Type B pancreatic cell (in vitro differentiated cells): ENCODE measurements around the gene PTPA. TPM values are rescaled to one million over a fixed set of nuclear protein-coding genes. Genes with fewer than 3 reads are reported as not detected.
A peak's percentile ranks its signal among the peaks of the same experiment; 100 is the strongest.

Experiments
- DNase-seq: peaks from one replicate; pipeline ENCODE4 v3.0.0; 2021; ENCODE audit warnings: mixed read lengths; ENCODE audit not compliant: unreplicated experiment; ENCODE audit errors: extremely low spot score
- H3K27ac Mint-ChIP-seq: 2 replicates; pipeline ENCODE4 v1.8.0; 2021; ENCODE audit warnings: mild to moderate bottlenecking, mixed read lengths
- H3K27me3 Mint-ChIP-seq: 2 replicates; pipeline ENCODE4 v1.8.0; 2021; ENCODE audit warnings: mixed read lengths
- H3K36me3 Mint-ChIP-seq: 2 replicates; pipeline ENCODE4 v1.8.0; 2021; ENCODE audit warnings: mixed read lengths
- H3K4me1 Mint-ChIP-seq: one replicate; pipeline ENCODE4 v1.8.0; 2021; ENCODE audit warnings: mixed read lengths; ENCODE audit not compliant: unreplicated experiment
- H3K4me3 Mint-ChIP-seq: 2 replicates; pipeline ENCODE4 v1.8.0; 2021; ENCODE audit warnings: mild to moderate bottlenecking, mixed read lengths
- H3K9me3 Mint-ChIP-seq: 2 replicates; pipeline ENCODE4 v1.8.0; 2021; ENCODE audit warnings: mixed read lengths
- total RNA-seq: library from RNA; stranded (reverse); gene quantifications from 2 replicates; pipeline ENCODE4 v1.2.1, GENCODE V29; 2021; ENCODE audit warnings: low replicate concordance
- TF ChIP-seq, protein P1 (sequence below): fragments of 200-600 bp; sonication (generic); conservative IDR thresholded peaks from 2 replicates; pipeline ENCODE4 v1.5.0; 2021; ENCODE audit warnings: antibody characterized with exemption, mild to moderate bottlenecking

PTPA gene
- total RNA-seq, 1 donor from 2014 or later, result 102 TPM

DNA sequence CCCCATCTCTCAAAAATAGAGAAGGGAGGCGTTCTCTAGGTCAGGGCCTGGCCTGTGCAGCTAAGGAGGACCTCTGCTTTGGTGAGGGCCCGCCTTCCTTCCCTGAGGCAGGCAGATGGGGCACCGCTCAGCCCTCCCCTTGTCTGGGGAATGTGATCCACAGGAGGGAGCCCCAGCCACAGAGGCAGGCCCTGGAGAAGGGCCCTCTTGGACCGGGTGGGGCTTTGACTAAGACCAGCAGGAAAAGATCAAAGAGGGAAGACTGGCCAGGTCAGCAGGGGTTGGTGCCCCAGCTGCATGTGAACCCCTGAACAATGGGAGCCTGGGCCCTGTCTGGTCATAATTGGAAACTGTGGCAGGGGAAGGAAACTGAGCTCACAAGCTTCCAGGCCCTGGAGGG lies 21.9 kb downstream of the PTPA start:
- DNase-seq, result no peak

GRCh38 chr9:129135476-129135875 lies 24.3 kb downstream of the PTPA start:
- TF ChIP-seq, protein P1, sequence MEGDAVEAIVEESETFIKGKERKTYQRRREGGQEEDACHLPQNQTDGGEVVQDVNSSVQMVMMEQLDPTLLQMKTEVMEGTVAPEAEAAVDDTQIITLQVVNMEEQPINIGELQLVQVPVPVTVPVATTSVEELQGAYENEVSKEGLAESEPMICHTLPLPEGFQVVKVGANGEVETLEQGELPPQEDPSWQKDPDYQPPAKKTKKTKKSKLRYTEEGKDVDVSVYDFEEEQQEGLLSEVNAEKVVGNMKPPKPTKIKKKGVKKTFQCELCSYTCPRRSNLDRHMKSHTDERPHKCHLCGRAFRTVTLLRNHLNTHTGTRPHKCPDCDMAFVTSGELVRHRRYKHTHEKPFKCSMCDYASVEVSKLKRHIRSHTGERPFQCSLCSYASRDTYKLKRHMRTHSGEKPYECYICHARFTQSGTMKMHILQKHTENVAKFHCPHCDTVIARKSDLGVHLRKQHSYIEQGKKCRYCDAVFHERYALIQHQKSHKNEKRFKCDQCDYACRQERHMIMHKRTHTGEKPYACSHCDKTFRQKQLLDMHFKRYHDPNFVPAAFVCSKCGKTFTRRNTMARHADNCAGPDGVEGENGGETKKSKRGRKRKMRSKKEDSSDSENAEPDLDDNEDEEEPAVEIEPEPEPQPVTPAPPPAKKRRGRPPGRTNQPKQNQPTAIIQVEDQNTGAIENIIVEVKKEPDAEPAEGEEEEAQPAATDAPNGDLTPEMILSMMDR, result no peak
- peaks cover 35% of the 10 kb centered on the region for H3K4me1 Mint-ChIP-seq
- peaks cover 20% of the 10 kb centered on the region for H3K36me3 Mint-ChIP-seq
- peak overlapping the region; percentile 26 for H3K27ac Mint-ChIP-seq
- no peak overlapping the region for H3K4me3 Mint-ChIP-seq
- no peaks in the 10 kb centered on the region for H3K9me3 Mint-ChIP-seq
- no peaks in the 10 kb centered on the region for H3K27me3 Mint-ChIP-seq
- DNase-seq, result no peak

More for the DNA sequence above, 21.9 kb downstream of the PTPA start:
- TF ChIP-seq, protein P1, result no peak
- H3K27ac Mint-ChIP-seq, result no peak overlapping the region
- H3K27me3 Mint-ChIP-seq, result no peaks in the 10 kb centered on the region
- H3K9me3 Mint-ChIP-seq, result no peaks in the 10 kb centered on the region
- H3K36me3 Mint-ChIP-seq, result peaks cover 25% of the 10 kb centered on the region
- peaks cover 21% of the 10 kb centered on the region for H3K4me1 Mint-ChIP-seq
- H3K4me3 Mint-ChIP-seq, result no peak overlapping the region

- peaks cover 14% of the 10 kb centered on the region for H3K36me3 Mint-ChIP-seq
- no peak overlapping the region for H3K27ac Mint-ChIP-seq
- no peak overlapping the region for H3K4me3 Mint-ChIP-seq
- H3K4me1 Mint-ChIP-seq, result peaks cover 35% of the 10 kb centered on the region
- no peaks in the 10 kb centered on the region for H3K27me3 Mint-ChIP-seq
- TF ChIP-seq, protein P1, result no peak
- no peaks in the 10 kb centered on the region for H3K9me3 Mint-ChIP-seq
- no peak for DNase-seq
Measured at GRCh38 chr9:129136446-129137035, 25.3 kb downstream of the PTPA start.

DNA sequence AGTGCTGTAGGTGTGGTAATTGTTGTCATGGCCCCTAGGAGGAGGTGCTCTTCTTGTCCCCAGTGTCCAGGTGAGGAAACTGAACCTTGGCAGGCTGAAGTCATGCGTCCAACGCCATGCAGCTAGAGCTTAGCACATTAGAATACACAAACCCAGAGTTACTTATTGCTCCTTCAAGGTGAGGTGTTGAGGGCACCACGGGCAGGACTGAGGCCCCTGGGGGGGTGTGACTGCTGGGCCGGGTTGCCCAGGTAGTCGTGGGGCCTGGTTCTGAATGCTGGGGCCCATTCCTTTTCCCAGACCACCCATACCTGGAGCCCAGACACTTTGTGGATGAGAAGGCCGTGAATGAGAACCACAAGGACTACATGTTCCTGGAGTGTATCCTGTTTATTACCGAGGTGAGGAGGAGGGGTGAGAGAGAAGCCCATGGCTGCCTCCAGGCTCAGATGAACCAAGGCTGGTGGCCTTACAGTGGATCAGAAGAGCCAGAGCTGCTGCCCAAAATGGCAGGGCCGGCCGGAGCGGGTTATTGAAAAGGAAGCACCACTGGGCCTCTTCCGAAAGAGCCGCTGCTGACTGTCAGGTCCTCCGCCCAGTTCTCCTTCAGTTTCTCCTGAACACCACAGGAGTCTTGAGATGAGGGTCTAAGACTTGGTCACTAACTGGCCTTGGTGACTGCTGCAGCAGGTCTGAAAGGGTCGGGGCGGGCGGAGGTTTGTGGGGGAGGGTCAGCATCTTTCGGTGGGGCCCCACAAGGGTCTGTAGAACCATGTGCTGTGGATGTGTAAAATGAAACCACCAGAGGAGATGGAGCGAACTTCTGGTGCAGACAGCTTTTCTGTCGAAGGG lies 26.3 kb downstream of the PTPA start:
- Mint-ChIP-seq H3K4me1 (peaks cover 31% of the 10 kb centered on the region), H3K27me3 (no peaks in the 10 kb centered on the region), H3K27ac (peak overlapping the region; percentile 62), H3K9me3 (no peaks in the 10 kb centered on the region), H3K36me3 (peaks cover 9% of the 10 kb centered on the region), H3K4me3 (peak overlapping the region; percentile 31)
- TF ChIP-seq, protein P1, result no peak
- DNase-seq, result no peak

DNA sequence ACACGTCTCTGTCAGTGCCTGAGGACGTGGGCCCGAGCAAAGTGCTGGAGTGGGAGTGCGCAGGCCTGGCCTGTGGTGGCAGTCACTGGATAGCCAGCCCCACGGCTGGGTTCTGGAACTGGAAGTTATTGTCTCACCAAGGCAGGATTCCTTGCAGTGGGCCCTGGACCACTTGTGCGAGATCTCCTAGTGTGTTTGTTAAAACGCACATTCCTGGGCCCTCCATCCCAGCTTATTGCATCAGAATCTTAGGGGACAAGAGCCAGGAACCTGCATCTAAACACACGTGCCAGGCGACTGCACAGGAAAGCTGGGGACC lies 26.9 kb downstream of the PTPA start:
- no peak overlapping the region for H3K27ac Mint-ChIP-seq
- H3K4me1 Mint-ChIP-seq, result peaks cover 36% of the 10 kb centered on the region
- H3K36me3 Mint-ChIP-seq, result peaks cover 13% of the 10 kb centered on the region
- no peak for DNase-seq
- H3K9me3 Mint-ChIP-seq, result no peaks in the 10 kb centered on the region
- no peaks in the 10 kb centered on the region for H3K27me3 Mint-ChIP-seq
- TF ChIP-seq, protein P1, result no peak
- H3K4me3 Mint-ChIP-seq, result peak overlapping the region; percentile 31
